AG09319 (cell line): ENCODE measurements around the gene DAGLA.

Experiments
- DNase-seq: peaks from one replicate; pipeline ENCODE4 v3.0.0-alpha.2; 2010; ENCODE audit warnings: low read depth; ENCODE audit errors: extremely low read depth
- CTCF ChIP-seq: IDR thresholded peaks from 2 replicates; pipeline ENCODE4 v1.5.1; 2011; ENCODE audit warnings: low read depth, mild to moderate bottlenecking, inconsistent platforms, low read length, moderate library complexity

Gene DAGLA

GRCh38 chr11:61743486-61744095, 63.4 kb downstream of the DAGLA start:
- TF ChIP-seq CTCF, result no peak
- DNase-seq, result no peak

GRCh38 chr11:61744181-61744580, 64.0 kb downstream of the DAGLA start:
- no peak for TF ChIP-seq CTCF

DNA sequence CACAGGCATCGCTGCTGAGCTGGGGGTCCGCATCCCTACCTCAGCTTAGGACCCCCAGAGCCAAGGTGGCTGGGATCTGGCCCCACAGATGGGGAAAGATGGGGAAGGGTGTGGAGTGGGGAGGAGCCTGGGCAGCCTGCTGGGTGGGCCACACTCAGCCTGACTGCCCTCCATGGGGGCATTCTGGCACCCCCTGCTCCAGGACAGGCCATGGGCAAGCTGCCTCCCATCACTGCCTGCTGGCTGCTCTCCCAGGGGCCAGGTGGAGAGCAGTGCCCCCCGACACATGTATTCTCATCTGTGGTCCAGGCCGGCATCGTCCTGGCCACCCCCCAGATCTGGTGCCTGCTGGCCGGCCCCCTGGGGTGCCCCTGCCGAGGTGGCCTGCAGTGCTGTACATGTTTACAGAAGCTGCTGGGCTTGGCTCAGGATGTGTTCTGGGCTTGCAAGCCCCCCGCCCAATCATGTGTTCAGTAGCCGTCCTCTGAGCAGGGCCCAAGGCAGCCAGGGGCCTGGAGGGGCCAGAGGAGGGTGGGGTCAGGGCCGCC, 64.5 kb downstream of the DAGLA start:
- TF ChIP-seq CTCF, result no peak
- no peak for DNase-seq

More at GRCh38 chr11:61744181-61744580, 64.0 kb downstream of the DAGLA start:
- no peak for DNase-seq

GRCh38 chr11:61745781-61746441, 65.7 kb downstream of the DAGLA start:
- DNase-seq, result no peak
- no peak for TF ChIP-seq CTCF

DNA sequence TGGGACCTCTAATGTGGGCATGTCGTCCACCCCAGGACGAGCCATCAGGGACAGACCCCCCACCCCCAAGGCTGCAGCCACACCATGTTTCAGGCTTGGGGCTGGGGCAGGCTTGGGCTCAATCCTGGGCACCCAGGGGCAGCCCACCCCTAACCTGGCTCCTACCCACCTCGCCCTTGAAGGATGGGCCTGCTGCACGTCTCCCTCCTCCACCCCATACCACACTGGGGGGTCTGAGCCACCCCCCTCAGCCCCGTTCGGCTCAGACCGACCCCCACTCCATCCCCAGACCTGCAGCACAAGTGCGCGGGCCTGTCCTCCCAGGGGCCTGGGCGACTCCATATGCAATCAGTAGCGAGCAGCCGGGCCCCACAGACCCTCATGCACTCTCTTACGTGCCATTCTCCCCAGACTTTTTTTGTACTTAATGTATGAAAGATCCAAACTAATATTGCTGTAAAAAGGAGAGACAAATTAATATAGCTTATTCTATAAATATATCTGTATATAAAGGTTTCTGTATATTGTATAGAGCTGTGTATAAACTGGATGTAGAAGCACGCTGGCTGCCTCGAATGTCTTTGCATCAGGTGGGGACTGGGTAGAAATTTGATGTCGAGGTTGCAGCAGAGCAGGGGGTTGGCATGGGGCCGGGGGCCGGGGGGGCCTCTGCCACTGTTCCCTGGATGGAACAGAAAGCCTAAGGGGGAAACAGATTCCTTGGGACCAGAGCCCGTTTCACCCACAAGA, 66.4 kb downstream of the DAGLA start:
- no peak for TF ChIP-seq CTCF
- DNase-seq, result no peak

DNA sequence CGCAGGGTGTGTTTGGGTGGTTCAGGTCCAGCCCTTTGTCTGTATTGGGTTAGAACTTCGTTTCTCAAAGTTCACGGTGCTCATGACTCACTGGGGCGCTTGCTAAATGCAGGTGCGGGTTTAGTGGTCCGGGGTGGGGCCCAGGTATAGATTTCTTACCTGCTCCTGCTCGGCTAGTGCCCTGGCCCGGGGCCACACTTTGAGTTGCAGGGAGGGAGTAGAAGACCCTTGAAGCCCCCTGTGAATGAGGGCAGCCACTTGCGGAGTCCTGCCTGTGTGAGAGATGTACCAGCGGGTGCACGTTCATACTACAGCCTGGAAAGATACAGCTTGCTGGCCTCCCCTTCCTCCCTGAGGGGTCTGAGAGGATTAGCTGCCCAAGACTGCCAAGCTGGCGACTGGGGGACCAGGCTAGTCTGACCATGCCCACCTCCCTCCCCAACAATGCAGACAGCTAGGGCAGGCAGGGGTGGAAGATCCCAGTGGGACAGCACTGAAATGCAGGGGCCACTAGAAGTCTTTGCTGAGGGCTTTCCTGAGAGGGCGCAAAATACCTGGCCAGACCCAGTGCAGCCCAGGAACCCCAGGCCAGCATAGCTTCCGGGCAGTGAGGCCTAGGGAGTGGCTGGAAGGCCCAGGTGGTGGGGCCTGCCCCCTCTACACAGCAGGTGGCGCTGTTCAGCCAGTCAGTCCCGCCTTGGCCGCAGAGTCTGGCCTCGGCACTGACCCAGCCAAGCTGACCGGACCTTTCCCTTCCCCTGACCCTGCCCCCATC, 67.2 kb downstream of the DAGLA start:
- TF ChIP-seq CTCF, result peak; percentile 88
- peak; percentile 20 for DNase-seq
